Frontal cortex (tissue), 4 donors: ENCODE measurements around the gene SORCS3. TPM values are rescaled to one million over a fixed set of nuclear protein-coding genes. Genes with fewer than 3 reads are reported as not detected.
A peak's percentile ranks its signal among the peaks of the same experiment; 100 is the strongest.

Experiments
- DNase-seq, 2 donors: peaks; one replicate each; pipeline ENCODE4 v3.0.0; 2012; ENCODE audit warnings: low spot score in 2 of 2
- FAIRE-seq: peaks from 2 replicates; lab custom pipeline; 2012; peaks lifted over from hg19 to GRCh38; lab: Jason Lieb, UNC
- total RNA-seq: library from RNA; depleted of rRNA; stranded (reverse); fragments of >200 nt; gene quantifications from one replicate; pipeline ENCODE4 v1.2.3, GENCODE V29; 2014
- donor health status: control.
- donor health status: control.
- donor health status: control.

SORCS3 gene
- total RNA-seq = 11.4 TPM

DNA sequence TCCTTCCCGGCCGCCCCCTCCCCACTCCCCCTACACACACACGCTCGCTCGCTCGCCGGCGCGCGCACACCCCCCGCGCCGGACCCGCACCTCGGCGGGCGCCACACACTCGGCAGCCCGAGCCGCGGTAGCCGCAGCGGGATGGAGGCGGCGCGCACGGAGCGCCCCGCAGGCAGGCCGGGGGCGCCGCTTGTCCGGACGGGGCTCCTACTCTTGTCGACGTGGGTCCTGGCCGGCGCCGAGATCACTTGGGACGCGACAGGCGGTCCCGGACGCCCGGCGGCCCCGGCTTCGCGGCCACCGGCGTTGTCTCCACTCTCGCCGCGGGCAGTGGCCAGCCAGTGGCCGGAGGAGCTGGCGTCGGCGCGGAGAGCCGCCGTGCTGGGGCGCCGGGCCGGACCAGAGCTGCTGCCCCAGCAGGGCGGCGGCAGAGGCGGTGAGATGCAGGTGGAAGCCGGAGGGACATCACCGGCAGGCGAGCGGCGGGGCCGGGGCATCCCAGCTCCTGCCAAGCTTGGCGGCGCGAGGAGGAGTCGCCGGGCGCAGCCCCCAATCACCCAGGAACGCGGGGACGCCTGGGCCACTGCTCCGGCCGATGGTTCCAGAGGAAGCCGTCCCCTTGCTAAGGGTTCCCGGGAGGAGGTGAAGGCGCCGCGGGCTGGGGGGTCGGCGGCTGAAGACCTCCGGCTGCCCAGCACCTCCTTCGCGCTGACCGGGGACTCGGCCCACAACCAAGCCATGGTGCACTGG lies at the start of gene SORCS3:
TSS of gene SORCS3 (plus strand) at position 104 of the 750 bp plus-strand sequence.
- FAIRE-seq = no peak
- DNase-seq = no peak

DNA sequence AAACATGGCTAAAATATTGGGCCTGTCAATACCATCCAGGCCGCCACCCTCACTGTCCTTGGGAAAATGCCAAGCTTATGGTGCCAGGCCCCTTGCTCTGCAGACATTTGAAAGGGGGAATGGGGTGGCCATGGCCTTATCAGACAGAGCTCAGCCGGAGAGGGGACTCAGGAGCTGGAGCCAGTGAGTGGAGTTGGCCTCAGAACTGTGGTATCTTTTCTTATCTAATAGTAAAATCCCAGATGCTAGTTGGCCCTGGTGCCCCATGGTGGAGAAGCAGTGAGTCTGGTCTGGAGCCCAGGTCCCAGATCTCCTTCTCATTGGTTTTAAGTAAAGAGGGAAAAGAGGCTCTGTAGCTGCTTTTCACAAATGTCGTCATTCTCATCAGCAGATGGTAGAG lies 49.6 kb upstream of the SORCS3 start:
- no peak for FAIRE-seq

DNA sequence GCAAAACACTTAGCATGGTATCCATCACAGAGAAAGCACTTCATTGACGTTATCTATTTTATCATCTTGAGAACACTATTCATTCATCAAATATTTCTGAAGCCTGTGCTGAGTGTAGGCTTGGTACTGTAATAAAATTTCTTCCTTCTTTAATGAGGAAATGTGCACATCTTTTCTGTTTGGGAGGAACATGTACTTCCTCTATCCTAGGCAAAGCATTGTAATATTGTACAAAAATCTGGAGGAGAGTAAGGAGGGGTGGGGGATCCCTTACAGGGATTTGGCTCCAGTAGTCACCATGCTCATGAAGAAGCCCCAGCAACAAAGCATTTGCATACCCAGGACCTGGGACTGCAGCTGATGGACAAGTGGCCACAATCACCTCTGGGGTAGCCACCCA lies 39.9 kb upstream of the SORCS3 start:
- DNase-seq = no peak
- no peak for FAIRE-seq

More for the DNA sequence above, 49.6 kb upstream of the SORCS3 start:
- no peak for DNase-seq

DNA sequence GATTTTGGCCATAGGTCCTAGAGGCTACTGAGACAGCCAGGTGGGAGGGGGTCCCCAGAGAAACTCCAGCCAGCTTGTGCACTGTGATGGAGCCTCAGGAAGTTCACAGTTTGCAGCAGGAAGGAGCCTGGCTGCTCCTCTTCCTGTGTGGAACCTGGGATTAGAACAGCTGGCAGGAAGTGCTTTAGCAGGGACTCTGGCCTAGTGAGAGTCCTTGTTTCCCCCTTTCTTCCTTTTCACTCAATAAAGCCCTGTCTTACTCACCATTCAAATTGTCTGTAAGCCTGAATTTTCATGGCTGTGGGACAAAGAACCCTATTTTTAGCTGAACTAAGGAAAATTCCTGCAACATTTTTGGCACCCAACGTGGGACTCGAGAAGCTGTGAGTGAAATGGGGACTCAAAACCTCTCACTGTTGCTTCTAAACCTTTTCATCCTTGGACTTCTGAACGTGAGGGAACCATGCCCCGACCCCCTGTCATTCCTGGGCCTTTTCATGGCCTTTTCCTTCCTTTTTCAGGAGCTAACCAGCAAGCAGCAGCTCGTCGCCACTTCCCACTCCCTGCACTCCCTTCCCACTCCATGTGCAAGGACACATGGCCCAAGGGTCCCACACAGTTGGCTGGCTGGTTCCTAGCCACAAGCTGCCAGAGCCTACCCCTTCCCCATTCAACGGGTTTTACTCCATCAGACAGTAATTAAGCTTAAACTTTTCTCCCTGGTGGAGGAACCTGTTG lies 32.8 kb upstream of the SORCS3 start:
- FAIRE-seq (no peak), DNase-seq (no peak)

DNA sequence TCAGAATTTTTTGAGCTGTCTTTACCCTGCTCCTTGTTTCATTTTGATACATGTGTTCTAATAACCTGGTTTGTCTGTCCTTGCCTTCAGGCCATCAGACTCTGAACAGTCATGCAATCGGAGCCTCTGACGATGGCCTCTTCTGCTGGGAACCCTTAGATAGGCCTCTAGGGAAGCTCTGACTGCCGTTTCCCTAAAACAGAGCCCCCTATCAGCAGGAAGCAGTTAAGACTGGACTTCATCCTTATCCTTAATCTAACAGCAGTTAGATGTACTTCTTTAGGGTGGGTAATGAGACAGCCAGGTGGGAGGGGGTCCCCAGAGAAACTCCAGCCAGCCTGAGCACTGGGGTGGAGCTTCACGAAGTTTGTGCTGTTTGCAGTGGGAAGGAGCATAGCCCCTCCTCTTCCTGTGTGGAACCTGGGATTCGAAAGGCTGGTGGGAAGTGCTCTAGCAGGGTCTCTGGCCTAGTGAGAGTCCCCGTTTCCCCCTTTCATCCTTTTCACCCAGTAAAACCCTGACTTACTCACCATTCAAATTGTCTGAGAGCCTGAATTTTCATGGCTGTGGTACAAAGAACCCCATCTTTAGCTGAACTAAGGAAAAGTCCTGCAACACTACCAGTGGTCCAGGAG lies 28.4 kb upstream of the SORCS3 start:
- DNase-seq (no peak), FAIRE-seq (no peak)

DNA sequence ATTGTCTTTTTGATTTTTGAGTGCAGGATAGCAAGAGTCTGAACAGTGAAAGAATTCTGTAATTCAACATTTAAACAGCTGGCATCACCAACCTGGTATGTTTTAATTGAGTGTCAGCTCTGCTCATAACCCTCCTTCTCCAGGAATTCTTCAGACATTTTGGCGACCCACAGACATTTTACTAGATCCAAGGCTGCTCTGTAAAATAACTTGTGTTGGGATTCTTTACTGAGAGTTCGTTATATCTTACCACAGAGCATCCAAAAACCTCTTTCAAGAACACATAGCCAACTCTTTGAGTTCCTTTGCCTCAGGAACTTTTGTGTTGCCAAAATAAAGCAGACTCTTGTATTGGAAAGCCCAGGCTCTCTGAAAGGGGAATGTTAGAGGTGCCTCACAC lies 27.7 kb upstream of the SORCS3 start:
- DNase-seq (no peak), FAIRE-seq (no peak)

DNA sequence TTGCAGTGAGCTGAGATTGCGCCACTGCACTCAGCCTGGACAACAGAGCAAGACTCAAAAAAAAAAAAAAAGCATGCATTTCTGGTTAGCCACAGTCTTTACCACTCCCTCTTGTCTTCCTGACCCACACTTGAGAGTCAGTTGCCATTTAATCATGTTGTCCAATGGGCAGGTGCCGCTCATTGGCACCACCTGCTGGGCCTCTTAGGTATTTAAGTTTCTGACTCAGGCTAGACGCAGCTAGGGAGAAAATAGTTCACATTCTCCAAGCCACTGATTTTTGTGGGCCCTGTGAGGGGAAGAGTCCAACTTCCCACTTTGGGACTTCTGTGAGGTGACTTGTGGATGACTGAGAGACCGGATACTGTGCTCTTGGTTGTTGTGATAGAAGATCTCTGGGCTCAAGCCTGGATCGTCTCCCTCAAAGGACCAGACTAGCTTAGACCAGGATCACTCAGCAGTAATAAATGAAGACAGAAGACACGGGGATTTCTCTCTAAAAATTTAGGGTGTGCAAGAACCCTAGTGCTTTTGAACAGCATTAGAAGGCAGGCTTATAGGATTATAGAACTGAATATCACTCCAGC lies 26.8 kb upstream of the SORCS3 start:
- no peak for DNase-seq
- no peak for FAIRE-seq

DNA sequence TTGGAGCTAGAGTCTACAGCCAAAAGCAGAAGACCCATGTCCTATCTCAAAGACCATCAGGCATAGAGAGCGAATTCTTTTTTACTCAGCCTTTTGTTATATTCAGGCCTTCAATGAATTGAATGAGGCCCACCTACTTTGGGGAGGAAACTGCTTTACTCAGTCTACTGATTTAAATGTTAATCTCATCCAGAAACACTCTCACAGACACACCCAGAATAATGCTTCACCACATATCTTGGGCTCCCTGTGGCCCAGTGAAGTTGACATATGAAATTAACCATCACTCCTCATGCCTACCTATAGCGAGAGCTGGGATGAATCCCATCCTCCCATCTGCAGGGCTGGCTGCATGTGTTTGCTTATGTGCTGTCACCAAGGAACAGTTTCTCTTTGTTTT lies 26.0 kb upstream of the SORCS3 start:
- FAIRE-seq (no peak), DNase-seq (no peak)

DNA sequence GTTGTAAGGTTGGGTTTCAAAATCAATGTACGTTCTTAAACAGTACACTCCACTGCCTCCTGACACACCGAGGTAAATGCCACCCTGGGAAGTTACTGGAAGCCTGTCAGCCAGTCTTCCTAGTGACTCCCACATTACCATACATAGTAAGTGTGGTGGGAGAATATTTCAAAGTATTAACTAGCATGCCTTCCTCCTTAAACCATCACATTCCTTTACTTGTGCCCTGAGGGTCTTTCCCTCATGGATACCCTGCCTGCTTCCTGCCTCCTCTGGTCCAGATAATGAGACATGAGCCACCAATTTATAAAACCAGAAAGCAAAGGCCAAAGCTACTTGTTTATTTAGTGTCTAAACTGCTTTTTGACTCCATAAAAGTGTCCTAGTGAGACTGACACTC lies 23.3 kb upstream of the SORCS3 start:
- FAIRE-seq (no peak), DNase-seq (no peak)

DNA sequence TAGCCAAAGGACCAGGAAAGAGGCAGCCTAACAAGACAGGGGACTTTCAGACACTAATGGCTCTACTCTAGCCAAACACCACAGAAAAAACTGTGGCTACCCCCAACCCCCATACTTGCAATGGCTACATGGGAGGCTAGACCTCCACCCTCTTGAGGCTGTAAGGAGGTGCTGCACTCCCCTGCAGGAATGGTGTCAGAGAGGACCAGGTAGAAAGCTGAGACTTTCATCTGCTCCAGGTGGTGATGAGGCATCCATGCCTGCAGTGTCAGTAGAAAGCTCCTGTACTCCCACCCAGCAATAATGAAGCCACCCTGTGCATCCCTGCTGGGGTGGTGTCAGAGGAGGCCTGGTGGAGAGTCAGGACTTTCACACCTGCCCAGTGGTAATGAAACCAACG lies 18.9 kb upstream of the SORCS3 start:
- DNase-seq (no peak), FAIRE-seq (no peak)

DNA sequence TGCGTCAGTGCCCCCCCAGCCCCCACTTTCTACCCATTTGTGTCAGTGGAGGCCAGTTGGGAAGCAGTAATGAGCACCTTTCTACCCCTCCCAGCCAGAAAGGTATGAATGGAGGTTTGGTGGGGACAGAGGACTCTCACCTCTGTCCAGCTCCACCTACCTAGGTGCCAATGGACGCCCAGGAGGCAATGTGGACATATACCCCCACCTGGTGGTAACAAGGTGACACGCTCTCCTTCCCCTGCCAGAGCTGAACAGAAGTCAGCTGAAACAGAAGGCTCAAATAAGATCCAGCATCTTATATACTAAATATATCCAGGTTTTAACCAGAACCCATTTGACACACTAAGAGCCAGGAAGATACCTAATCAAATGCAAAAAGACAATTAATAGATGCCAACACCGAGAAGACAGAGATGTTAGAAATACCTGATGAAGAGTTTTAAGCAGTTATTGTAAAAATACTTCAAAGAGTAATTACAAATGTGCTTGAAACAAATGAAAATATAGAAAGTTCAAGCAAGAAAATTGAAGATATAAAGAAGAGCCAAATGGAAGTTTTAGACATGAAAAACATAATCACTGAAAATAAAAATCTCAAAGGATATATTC lies 18.4 kb upstream of the SORCS3 start:
- no peak for DNase-seq
- no peak for FAIRE-seq

DNA sequence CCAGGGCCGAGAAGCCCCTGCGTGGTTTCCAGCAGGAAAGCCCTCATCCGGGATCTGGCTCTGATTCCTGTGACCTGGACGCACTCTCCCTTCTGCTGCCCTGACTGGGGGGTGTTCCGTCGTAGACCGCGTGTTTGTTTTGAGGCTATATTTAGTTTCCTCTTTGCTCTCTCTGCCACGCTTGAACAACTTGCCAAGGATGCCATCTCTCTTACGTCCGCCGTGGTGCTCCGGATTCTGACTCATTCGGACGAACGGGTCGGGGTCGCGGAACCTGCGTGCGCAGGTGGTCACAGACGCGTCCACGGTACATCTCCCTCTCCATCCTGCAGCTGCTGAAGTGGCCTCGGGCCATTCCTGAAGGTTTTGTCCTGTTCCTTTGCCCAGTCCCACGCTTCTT lies 10.4 kb upstream of the SORCS3 start:
- DNase-seq (no peak), FAIRE-seq (no peak)

DNA sequence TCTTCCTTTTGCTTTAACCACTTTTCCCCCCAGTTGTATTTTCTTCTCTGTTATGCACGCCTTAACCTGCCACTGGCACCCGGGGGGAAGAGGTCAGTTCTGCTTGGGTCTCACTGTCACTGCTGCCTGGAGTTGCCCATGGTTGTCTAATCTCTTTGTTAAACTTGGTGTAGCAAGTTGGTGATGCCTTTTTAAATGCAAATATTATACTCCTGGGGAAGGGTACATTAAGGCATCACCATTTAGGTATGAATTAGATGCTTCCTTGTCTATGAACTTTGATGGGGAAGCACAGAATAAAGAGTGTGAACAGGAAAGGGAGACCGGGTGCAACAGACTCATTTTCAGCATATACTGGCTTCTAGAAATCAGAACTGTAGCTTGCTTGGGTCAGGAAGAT lies 9.1 kb upstream of the SORCS3 start:
- FAIRE-seq (no peak), DNase-seq (no peak)

DNA sequence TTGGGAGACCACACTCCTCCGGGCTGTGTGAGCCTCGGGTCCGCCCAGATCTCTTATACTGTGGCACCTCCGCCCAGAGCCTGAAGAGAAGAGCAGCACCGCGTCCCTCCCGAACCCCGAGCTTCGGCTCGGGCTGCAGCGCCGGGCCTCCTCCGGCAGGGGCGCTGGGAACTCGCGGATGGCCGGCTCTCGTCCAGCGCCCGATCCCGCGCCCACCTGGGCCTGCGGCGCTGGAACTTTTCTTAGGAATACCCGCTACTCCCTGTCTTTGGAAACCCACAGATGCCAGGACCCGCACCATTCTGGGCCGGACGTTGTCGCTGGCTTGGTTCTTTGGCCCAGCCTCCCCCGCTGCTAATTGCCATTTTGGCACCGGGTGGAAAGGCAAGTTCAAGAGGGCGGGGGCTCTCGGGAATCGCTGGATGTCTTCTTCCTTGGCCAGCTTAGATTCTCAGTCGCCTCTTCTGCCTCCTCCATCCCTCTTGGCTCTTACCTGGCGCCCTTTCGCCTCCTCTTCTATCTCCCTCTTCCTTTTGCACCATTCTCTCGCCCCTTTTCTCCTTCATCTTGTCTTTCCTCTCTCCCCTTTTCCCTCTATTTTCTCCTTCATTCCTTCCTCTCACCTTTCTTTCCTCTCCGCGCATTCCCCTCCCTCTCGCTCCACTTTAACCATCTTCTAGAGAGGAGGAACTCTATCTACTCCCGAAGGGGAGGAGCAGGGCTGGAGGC lies 2.1 kb upstream of the SORCS3 start:
- FAIRE-seq = no peak

DNA sequence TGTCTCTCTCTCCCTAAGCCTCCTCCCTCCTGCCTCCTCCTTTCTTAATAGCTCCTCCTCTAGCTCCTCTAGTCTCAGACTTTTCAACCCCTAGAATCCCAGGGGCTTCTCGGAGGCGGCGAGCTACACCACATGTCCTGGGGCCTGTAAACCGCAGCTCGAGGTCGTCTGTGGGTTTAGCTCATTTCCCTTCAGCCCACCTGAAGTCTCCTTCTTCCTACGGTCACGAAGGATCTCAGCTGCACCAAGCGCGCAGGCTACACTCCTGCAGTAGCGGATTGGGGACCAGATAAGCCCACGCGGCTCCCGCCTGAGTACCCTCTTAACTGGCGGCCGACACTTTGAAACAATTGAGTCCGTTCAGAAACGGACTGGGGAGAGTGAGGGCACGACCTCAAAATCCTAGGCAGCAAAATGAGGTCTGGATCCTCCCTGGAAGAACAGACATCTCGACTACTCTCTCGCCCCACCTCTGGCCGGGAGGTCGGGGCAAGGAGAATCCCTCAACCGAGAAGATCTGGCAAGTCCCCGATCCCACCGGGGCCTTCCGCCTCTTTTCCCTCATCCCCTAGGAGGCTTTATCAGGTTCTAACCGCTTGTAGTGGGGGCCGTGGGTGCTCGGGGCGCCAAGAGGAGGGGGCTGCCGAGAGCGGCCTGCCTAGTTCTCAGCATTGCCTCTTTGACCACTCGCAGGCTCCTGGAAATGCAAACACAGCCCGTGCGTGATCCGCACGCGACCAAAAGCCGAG lies 1.3 kb upstream of the SORCS3 start:
- no peak for DNase-seq
- no peak for FAIRE-seq

More for the DNA sequence above, 2.1 kb upstream of the SORCS3 start:
- DNase-seq = peak in 1 of 2 donors; percentile 50

DNA sequence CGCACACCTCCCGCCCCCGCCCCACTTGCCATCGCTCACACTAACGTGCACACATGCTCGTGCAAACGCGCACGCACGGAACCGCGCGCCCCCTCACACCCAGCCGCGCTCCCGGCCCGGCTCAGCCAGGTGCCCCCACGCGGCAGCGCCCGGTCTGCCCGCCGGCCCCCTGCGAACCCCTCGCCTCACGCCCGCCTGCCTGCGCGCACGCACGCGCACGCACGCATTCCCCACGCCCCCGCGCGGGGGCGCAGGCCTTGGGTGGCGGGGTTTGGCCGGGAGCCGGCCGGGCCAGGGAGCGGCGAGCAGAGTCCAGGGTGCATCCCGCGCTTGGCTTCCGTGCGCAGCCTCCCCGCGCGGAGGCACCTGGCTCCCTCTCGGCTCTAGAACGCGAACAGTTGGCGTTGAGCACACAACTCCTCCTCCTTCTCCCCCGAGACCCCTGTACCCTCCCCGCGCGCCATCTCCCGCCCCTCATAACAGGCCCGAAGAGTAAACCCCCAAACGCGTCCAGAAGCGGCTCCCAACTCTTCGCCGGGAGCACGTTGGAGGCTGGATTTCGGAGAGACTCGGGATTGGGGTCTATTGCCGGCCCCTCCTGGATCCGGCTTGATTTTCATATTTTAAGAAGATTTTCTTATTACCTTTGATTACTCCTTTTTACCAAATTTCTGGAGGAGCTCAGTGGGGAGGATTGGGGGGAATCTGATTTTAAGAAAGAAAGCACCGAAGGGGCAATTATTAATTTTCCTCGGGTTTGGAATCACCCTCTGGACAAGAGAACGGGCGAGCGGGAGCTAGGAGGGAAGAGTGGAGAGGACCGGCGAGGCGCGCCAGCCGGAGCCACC lies 527 bp upstream of the SORCS3 start:
- no peak for DNase-seq
- FAIRE-seq = no peak

DNA sequence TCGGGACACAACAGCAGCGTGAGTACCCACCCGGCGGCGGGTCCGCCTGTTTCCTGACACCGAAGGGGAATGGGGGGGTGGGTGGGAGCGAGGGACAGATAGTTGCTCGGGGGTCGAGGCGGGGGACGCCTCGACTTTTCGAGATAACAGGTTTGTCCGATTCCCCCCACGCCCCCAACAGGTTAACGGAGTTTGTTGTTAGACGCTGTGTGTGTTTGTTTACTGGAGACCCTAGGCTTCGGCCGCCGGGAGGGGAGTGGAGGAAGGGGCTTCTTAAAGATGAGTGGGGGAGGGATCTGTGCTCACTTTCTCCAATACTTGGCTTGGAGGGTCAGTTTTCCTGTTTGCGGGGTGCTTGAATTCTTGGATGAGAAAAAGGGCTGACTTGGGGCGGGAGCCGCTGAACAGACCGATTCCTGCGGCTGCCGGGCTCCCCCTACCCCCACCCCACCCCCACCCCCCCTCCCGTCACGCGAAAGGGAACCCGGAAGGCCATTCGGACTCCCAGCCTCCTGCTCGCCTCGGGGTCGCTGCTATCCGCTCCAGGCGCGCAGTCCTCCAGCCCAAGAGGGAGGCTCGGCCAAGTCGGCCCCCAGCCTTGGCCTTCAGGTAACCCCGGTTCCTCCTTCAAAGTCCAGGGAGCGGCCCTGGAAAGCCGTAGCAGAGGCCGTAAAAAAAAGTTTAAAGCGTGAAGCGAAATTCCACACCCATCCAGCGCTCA lies 1.0 kb downstream of the SORCS3 start:
- FAIRE-seq = no peak

More for the DNA sequence above, 1.0 kb downstream of the SORCS3 start:
- DNase-seq = no peak
